ENCODE data around the gene ZFPL1.

Gene ZFPL1

DNA sequence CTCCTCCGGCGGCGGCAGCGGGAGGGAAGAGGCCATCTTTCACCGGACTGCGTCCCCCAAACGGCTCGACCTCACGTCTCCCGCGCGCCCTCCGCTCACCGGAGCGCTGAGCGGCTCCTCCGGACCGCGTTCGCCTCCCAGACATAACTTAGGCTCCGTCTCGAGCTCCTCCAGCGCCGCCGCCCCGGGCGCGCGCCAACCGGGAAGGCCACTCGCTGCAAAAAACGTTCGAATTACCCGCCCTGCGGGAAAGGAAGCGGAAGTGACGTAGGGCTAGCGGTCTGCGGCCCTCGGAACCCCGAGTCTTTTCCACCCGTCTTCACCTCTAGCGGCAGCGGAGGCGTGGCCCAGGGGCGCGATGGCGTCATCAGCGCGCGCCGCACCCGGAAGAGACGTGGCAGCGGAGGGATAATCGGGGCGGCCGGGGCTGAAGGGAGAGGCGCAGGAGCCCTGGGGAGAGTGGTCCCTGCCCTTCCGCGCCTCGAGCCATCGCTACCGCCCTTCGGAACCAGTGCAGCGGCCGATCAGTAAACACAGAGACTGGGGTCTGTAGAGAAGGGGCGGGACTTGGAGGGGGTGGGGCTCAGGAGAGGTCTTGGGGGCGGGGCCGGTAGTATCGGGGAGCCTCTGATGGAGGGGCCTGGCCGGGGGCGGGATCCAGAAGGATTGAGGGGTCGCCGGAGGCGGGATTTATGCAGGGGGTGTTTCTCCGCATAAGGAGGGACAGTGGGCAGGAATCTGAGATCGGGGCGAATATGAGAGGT, at the start of gene ZFPL1, which contains the start of gene CDCA5:
ZFPL1 (plus strand) TSS at position 389 of the 764 bp plus-strand sequence. CDS start 477 bp downstream, outside the sequence.
CDCA5 (minus strand) TSS at position 207 of the 764 bp plus-strand sequence; CDS start at position 145, 62 bp downstream.
- DNase-seq (ENCODE audit: low read depth) = peak; percentile 96

DNA sequence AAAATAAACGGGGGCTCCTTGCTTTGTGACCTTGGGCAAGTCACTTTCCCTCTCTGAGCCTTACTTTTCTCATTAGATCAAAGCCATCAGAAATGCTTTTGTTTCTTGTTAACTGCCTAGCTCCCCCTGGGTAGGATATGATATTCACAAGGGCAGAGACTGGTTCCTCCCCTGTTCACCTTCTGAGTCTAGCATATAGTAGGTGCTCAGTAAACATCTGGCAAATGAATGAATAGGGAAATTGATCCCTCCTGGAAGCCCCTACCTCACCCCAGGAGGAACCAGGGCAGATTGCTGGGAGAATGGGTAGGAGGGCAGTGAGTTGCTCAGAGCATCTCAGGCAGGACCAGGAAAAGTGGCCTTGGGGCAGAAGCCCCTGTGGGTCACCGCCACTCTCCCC, 49.6 kb upstream of the ZFPL1 start:
- DNase-seq (ENCODE audit: low read depth) = no peak

DNA sequence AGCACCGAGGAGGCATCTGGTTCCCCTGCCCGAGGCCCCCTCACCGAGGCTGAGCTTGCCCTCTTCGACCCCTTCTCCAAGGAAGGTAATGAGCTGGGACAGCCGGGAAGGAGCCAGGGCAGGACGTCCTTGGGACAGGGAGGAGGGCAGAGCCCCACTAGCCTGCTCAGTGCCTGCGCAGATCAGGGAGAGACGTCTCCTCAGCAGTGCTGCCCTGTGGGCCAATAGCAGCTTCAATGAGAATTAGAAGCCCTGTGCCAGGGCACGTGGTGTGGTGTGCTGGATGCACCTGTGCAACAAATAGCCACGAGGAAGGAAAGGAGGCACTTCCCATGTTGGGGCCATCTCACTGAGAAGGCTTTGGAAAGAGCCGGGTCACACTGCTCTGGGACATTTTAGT, 48.4 kb upstream of the ZFPL1 start:
- no peak for DNase-seq (ENCODE audit: low read depth)

DNA sequence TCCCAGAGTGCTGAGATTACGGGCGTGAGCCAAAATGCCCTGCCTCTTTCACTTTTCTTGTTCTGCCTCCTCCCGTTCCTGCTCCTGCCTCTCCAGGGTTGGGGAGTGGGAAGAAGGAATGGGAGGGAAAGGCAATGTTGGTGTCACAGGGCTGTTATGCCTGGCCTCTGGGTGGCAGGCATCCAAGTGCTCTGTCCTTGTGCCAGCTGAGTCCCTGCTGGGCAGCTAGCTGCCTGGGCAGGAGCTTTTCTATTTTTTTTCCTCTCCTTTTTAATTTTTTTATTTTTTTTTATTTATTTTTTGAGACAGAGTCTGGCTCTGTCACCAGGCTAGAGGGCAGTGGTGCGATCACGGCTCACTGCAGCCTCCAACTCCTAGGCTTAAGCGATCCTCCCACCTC, 47.1 kb upstream of the ZFPL1 start:
- DNase-seq (ENCODE audit: low read depth) = no peak

DNA sequence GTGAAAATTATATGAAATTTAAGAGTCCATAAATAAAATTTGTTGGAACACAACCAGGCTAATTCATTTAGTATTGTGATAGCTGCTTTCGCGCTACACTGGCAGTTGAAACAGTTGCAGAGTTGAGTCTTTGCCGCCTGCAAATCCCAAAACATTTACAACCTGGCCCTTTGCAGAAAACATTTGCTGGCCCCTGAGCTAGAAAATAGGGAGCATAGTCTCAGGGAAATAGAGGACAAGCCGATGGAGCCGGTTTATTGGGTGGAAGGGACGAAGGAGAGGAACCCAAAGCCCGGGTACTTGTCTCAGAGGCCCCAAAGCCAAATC, 43.5 kb upstream of the ZFPL1 start:
- DNase-seq (ENCODE audit: low read depth) = no peak

DNA sequence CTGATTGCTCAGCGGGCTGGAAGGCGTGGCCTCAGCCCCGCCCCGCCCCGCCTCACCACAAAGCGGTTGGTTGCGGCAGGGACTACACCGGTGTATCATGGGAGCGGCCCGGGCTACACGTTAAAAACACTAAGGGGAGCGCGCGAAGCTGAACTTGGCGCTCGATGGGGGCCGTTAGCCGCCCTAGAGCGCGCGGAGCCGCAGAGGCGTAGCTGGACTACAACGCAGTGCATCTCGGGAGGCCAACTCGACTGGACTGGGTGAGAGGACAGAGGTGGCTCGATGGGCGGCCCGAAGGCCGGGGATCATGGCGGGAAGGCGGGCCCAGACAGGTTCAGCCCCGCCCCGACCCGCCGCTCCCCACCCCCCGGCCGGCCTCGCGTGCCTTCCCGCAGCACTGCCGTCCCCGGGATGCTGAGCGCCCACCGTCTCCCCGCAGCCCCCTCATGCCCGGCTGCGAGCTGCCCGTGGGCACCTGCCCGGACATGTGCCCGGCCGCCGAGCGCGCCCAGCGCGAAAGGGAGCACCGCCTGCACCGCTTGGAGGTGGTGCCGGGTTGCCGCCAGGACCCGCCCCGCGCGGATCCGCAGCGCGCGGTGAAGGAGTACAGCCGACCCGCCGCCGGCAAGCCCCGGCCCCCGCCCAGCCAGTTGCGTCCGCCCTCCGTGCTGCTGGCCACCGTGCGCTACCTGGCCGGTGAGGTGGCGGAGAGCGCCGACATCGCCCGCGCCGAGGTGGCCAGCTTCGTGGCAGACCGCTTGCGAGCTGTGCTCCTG, 43.0 kb upstream of the ZFPL1 start, which contains the start of gene SAC3D1:
SAC3D1 (plus strand) TSS at position 364 of the 776 bp plus-strand sequence; CDS start at position 447, 83 bp downstream.
- peak; percentile 89 for DNase-seq (ENCODE audit: low read depth)

DNA sequence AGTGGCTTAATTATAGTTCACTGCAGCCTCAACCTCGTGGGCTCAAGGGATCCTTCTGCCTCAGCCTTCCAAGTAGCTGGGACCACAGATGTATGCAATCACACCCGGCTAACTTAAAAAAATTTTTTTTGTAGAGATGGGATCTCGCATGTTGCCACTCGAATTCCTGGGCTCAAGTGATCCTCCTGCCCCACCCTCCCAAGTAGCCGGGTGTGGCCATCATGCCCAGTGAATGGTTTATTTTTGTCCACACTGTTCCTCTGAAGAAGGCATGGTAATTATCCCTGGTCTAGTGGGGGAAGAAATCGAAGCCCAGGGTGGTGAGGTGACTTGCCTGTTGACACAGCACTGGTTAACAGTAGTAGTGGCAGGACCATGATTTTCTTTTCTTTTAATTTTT, 41.1 kb upstream of the ZFPL1 start:
- DNase-seq (ENCODE audit: low read depth) = no peak

DNA sequence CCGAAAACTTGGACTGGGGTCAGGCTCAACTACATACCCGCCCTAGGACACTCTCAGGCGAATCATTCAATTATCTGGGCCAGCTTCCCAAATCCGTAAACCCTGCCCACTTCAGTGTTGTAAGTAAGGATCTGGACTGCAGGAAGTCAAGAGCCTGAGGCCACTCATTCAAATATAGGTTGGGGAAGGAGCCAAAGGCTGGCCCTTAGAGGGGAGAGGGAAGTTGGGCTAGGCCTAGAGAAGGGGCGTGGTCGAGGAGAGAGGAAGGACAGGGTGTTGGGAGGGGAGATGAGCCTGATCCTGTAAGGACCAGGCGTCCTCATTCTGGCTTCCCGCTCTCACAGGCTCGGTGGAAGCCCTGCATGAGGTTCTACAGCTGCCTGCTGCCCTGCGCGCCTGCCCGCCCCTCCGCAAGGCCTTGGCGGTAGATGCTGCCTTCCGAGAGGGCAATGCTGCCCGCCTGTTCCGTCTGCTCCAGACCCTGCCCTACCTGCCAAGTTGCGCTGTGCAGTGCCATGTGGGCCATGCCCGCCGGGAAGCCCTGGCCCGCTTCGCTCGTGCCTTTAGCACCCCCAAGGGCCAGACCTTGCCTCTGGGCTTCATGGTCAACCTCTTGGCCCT, 40.0 kb upstream of the ZFPL1 start:
- no peak for DNase-seq (ENCODE audit: low read depth)

DNA sequence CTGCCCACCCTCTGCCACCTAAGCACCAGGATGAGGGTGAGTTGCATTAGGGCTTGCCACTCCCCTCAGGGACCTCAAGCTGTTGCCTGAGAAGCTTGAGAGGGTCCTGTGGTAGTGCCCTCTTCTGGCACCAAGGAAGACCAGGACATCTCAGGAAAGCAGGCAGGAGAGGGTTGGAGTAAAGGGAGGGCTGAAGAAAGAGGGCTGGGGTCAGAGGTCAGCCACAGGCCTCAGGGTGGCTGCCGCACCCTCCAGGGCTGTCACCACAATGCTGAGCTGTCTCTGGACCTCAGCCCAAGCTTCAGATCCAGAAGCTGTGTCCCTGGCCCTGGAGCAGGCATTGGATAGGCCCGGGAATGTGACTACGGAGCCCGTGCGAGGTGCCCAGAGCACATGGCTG, 39.0 kb upstream of the ZFPL1 start:
- DNase-seq (ENCODE audit: low read depth) = no peak

DNA sequence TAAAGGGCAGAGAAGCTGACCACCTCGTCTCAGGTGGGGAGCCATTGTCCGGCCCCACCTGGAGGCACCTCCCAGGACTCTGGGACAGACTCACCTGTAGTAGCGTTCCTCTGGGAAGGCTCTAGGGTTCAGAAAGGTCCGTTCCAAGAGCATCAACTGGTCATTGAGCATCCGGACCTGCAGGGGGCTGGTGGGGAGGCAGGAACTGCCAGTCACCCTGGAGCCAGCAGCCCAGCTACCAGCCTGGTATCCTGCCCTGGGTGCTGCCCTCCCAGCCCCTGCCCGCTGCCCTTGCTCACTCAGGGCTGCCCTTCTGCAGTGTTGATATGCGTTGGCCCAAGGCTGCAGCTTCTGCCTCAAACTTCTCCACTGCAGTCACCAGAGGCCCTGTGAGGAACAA, 38.3 kb upstream of the ZFPL1 start:
- no peak for DNase-seq (ENCODE audit: low read depth)

DNA sequence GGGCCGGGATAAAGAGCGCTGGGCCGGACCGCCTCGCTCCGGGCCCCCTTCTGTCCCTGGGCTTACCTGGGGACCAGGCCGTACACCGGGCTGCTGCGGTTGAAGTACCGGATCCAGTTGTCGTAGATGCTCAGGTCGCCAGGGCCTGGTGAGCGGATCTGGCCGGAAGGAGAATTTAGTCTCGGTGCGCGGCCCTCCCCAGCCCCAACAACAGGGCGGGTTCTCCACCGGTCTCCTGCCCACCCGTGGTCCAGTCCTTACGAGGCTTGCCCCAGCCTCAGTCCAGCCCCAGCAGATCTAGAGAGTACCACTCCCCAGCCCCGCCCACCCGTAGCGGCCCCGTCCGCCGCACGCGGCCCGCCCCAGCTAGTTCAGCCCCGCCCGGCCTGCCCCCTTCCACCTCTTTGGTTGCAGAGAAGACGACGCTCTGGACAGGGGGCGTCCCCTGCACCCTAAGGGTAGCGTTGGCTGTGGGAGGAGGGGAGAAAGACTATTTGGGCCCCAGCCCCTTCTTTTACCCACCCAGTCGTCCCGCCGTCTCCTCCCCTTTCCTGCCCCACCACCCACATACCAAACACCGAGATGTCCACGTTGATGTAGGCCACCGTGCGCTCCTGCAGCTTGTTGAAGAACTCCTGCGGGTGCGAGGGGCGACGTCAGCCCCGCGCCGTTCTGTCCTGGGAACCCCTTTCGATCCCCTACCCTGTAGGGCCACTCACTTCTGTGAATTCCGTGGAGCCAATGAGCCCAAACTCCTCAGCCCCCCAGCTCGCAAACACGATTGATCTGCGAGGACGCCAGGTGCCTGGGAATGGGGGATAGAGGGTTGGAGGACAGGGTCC, 36.2 kb upstream of the ZFPL1 start:
- no peak for DNase-seq (ENCODE audit: low read depth)

DNA sequence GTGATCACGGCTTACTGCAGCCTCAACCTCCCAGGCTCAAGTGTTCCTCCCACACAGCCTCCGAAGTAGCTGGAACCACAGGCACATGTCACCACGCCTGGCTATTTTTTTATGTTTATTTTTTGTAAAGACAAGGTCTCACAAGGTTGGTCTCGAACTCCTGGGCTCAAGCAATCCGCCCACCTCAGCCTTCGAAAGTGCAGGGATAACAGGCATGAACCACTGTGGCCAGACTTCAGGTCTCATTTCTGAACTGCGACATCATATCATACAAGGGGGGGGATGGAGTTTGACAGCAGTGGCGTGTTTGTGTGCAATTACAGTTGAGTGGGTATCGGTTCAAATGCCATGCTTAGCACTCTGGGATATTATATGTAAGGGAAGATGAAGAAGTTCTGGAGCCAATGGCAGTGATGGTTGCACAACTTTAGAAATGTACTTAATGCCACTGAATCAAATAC, 32.6 kb upstream of the ZFPL1 start:
- no peak for DNase-seq (ENCODE audit: low read depth)

DNA sequence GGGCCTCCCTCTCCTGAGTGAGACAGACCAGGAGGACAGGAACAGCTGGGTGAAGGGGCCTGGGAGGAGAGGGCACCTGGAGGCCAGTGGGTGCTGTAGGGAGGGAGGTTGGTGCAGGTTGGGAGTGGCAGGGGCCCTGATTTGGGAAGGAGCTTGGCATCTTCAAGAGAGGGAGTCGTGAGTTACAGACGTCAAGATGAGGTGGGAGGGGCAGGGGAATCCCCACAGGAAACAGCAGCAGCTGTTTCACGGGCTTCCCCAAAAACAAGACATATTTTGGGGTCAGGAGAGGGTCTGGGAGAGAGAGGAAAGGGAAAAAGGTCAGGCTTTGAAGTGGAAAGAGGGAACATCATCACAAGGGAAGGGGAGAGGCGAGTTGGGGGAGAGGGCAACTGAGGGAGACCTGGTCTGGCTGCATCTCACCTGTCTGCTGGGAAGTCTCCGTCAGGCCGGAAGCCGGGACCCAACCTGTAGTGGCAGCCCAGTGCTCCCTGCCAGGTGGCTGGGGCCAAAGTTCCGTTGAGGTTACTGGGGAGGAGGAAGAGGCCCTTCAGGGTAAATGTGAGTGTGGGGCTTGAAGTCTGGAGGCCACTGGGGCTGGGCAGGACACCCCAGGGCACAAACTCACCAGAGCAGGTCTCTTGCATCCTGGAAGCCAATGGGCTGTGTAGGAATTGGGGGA, 30.1 kb upstream of the ZFPL1 start:
- no peak for DNase-seq (ENCODE audit: low read depth)

DNA sequence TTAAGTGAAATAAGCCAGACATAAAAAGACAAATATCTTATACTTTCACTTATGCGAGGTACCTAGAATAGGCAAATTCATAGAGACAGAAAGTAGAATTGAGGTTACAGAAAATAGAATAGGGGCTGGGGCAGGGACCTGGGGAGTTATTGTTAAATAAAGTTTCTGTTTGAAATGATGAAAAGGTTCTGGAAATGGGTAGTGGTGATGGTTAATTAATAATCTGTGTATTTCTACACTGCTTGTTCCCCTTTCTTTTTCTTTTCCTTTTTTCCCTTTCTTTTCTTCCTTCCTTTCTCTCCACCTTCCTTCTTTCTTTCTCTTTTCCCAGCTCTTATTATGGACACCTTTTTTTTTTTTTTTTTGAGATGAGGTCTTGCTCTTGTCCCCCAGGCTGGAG, 28.5 kb upstream of the ZFPL1 start:
- DNase-seq (ENCODE audit: low read depth) = no peak

DNA sequence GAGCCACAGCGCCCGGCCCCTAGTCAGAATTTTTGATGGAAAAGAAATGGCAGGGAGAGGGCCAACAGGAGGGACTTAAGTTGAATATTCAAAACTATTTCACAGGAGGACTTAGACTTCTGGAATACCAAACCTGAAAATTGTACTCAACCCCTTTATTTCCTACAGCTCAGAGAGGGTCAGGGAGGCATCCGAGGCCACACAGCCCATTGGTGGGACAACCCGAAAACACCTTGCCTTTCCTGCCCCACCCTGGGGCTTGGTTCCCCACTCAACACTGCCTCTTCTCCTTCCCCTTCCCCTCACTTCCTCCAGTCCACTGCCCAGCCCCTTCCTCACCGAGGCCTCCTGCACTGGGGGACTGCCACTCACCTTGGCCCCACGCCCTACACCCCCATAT, 27.0 kb upstream of the ZFPL1 start:
- no peak for DNase-seq (ENCODE audit: low read depth)

DNA sequence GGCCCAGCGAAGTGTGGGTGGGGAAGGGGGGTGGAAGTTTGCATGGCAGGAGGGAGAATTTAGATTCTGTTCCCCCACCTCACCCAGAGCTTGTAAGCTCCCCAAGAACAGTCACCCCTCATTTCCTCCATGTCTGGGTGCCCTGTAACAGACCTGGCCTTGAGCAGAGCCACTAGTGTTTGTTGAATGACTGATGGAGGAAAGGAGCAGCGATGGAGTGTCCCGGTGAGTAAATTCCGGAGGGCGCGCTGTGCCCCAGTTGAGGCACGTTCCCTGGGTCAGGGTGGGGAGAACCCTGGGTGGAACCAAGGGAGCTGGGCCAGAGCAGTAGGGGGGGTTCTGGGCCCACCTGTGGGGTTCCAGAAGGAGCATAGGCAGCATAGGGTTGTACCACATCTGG, 26.5 kb upstream of the ZFPL1 start:
- DNase-seq (ENCODE audit: low read depth) = no peak

DNA sequence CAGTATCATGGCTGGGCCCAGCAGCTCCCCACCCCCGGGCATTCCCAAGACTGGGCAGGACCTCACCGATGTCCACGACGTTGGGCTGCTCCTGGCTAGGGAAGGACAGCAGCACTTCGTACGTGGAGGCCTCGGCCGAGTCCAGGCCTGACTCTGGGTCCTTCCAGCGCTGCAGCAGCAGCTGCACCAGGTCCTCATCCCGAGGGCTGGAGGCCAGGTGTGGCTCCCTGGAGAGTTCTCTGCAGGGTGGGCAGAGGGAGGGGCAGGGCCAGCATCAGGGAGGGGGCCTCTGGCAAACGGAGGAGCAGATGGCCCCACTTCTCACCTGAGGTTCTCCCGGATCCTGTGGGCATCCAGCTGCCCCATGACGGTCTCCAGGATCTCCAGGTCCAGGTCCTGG, 26.0 kb upstream of the ZFPL1 start:
- no peak for DNase-seq (ENCODE audit: low read depth)

DNA sequence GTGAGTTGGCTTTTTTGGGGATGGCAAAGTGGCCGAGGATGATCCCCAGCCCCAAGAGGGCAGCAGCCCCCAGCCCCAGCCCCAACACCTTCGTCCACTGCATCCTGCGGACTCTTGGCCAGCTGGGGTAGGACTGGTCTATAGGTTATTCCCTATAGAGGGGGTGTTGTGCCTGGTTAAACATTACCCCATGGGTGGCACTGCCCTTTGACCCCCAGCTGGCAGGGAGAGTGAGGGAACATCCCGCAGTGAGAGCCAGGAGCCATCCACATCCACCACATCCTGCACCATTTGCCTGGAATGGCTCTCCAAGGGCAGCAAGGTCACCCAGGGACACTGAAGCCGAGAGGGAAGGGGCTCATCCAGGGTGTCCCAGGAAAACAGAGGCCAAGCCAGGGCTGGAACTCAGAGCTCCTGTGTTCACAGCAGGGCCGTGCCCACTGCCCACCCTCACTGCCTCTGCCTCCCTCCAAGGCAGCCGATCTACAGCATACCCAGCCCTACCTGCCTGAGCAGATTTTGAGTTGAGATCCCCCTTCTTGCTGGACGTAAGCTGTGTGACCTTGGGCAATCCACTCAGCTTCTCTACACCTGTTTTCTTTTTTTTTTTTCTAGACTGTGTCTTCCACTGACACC, 25.5 kb upstream of the ZFPL1 start, which contains the start of gene NAALADL1:
NAALADL1 (minus strand) TSS at position 135 of the 636 bp plus-strand sequence; CDS start at position 103, 32 bp downstream.
- no peak for DNase-seq (ENCODE audit: low read depth)

DNA sequence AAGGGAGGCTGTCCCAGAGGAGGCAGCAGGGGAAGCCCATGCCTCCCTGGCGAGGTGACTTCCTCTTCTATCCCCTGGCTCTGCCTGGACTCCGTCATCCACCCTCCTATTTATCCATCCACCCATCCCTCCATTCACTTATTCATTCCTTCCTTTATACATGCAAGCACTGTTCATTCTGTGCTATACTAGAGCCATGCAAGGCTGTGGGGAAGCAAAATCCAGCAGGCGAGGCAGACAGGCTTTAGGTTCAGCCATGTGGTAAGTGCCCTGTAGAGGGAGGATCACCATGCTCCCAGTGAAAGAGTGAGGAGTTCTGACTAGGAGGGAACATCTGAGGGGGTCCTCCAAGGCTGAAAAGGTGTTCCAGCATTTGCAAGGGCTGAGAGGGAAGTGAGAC, 24.5 kb upstream of the ZFPL1 start:
- no peak for DNase-seq (ENCODE audit: low read depth)

DNA sequence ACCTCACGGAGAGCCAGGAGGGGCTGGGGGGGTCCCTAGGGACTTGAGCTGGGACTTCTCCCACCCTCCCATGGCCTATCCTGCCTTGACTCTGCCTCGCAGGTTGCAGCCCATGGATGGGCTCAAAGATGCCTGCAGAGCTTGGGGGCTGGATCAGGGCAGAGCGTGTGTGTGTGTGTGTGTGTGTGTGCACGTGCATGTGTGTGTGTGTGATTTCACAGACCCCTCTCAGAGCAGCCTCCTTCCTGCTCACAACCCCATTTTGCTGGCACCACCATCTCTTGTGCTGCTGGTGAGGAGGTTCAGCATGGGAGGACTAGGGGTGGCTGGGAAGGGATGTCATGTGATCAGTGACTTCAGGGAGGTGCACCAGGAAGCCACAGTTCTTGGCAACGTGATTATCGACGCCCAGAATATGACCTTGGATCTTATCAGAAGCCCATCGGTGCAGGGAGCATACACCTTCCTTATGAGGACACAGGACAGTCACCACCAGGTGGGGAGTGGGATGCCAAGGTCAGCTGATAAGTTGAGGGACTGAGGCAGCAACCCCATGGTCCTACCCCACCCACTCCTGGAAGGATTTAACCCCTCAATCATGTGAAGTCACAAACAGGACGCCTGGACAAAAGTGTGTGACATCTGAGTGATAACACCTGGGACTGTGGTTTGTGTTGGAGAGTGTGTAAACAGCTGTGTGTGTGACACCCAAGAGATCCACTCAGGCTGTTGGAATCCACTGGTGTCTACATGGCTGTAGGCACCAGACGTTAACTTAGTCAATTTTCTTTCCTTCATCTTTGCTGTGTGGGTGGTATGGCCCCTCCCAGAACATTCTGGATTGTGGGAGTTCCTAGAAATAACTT, 23.8 kb upstream of the ZFPL1 start:
- DNase-seq (ENCODE audit: low read depth) = no peak
